Stimulated activated naive B cell treated with anti-CD40 and anti-IgM and Interleukin-4, amounts not matched to agents 10 μg/mL and 1 μg/mL and 100 μg/mL, for 72 hours (primary cell): ENCODE results near the gene WASF2.
A peak's percentile ranks its signal among the peaks of the same experiment; 100 is the strongest.

Source experiments
- ATAC-seq, 2 donors: fragments of 150-1000 bp; cut with Tn5 transposase; replicated peaks; 2 replicates each; pipeline ENCODE4 v1.10.0; 2021; ENCODE audit warnings: moderate library complexity in 1 of 2
- DNase-seq: peaks from one replicate; pipeline ENCODE4 v3.0.0; 2021
- H3K27ac Mint-ChIP-seq: one replicate; pipeline ENCODE4 v1.8.0; 2022; ENCODE audit warnings: mild to moderate bottlenecking, mixed read lengths
- H3K27me3 Mint-ChIP-seq, 2 donors: one replicate each; pipeline ENCODE4 v1.8.0; 2022; ENCODE audit warnings: mixed read lengths in 2 of 2
- H3K36me3 Mint-ChIP-seq, 2 donors: one replicate each; pipeline ENCODE4 v1.8.0; 2022; ENCODE audit warnings: mixed read lengths in 2 of 2, mild to moderate bottlenecking in 1 of 2
- H3K4me1 Mint-ChIP-seq, 2 donors: one replicate each; pipeline ENCODE4 v1.8.0; 2022; ENCODE audit warnings: mixed read lengths in 2 of 2, mild to moderate bottlenecking in 1 of 2
- H3K4me3 Mint-ChIP-seq, 2 donors: one replicate each; pipeline ENCODE4 v1.8.0; 2022; ENCODE audit warnings: mild to moderate bottlenecking in 2 of 2, mixed read lengths in 2 of 2, moderate library complexity in 1 of 2
- H3K9me3 Mint-ChIP-seq, 2 donors: one replicate each; pipeline ENCODE4 v1.8.0; 2022; ENCODE audit warnings: mixed read lengths in 2 of 2, mild to moderate bottlenecking in 1 of 2

WASF2 gene

DNA sequence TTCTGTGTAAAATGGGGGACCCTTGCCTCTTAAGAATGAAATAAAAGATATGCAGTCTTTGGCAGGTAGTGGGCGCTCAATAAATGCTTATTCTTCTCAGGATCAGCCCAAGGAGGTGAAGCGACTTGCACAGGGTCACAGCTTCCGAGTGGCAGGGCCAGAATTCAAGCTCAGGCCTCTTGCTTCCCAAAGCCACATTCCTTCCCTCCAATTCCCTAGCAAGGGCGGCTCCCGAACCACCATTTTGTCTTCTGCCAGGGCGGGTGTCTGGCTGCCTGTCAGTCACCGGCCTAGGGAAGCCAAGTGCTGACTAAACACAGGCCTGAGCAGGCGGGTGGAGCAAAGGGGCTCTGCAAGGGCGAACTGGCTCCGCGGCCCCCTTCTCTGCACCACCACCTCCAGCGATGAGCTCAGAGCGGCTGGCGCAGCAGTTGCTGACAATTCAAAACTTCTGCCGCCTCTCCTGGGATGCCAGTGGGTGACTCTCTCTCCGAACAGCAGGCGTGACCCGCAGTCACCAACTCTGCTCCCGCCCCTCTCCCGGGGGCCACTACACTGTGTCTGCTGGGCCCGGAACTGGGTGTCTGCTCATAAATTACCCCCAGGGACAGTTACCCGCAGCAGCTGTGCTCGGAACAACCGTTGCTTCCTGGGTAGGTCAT is 86.8 kb downstream of the WASF2 start:
- peak overlapping the region; percentile 55 to 70 for H3K4me3 Mint-ChIP-seq
- peaks cover 13 to 20% of the 10 kb centered on the region in 2 donors for H3K36me3 Mint-ChIP-seq
- H3K27me3 Mint-ChIP-seq: no peaks in the 10 kb centered on the region
- no peaks in the 10 kb centered on the region for H3K9me3 Mint-ChIP-seq
- H3K4me1 Mint-ChIP-seq: peaks cover 45 to 64% of the 10 kb centered on the region in 2 donors
- ATAC-seq: peak; percentile 73 to 84
- peak; percentile 53 for DNase-seq
- H3K27ac Mint-ChIP-seq: peak overlapping the region; percentile 92

DNA sequence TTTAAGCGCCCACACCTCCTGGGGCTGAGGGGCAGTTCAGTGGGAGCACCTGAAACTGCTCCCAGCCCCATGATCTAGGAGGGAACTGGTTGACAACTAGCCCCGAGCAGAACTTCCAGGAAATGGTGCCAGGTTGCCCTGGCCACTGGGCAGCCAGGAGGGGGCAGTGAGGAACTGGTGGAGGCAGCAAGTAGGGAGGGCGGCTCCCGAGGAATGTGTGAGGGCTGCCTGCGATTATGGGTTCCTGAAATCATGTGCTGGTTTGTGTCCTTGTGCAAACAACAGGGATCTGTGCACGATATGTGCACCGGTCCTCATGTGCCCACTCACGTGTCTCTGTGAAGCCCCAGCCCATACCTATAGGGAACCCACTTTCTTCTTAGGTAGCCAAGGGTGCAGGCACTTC is 87.6 kb downstream of the WASF2 start:
- no peaks in the 10 kb centered on the region for H3K27me3 Mint-ChIP-seq
- H3K27ac Mint-ChIP-seq: peak overlapping the region; percentile 92
- no peaks in the 10 kb centered on the region for H3K9me3 Mint-ChIP-seq
- no peak overlapping the region for H3K4me3 Mint-ChIP-seq
- DNase-seq (no peak), ATAC-seq (peak in 1 of 2 donors; percentile 8)
- H3K36me3 Mint-ChIP-seq: peaks cover 6 to 13% of the 10 kb centered on the region in 2 donors
- peaks cover 39 to 55% of the 10 kb centered on the region in 2 donors for H3K4me1 Mint-ChIP-seq

DNA sequence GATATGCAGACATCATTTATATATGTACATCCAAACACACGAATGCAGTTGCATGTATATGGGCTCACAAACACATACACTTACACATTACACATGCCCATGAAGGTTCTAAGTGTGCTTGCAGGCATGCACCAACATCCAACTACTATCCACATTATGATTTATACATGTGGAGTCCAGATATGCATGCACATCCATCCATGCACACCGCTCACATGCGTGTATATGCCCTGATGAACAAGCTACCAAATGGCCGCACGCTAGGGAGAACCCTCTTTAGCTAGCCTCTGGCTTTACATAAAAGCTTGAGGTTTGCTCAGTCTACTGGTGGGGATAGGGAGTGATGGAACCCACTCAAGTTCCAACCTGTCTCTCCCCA is 89.0 kb downstream of the WASF2 start:
- Mint-ChIP-seq H3K36me3 (peaks cover 0 to 3% of the 10 kb centered on the region in 2 donors), H3K27me3 (no peaks in the 10 kb centered on the region), H3K4me1 (peaks cover 27 to 41% of the 10 kb centered on the region in 2 donors), H3K27ac (no peak overlapping the region), H3K4me3 (no peak overlapping the region), H3K9me3 (no peaks in the 10 kb centered on the region)
- no peak for DNase-seq
- no peak for ATAC-seq

DNA sequence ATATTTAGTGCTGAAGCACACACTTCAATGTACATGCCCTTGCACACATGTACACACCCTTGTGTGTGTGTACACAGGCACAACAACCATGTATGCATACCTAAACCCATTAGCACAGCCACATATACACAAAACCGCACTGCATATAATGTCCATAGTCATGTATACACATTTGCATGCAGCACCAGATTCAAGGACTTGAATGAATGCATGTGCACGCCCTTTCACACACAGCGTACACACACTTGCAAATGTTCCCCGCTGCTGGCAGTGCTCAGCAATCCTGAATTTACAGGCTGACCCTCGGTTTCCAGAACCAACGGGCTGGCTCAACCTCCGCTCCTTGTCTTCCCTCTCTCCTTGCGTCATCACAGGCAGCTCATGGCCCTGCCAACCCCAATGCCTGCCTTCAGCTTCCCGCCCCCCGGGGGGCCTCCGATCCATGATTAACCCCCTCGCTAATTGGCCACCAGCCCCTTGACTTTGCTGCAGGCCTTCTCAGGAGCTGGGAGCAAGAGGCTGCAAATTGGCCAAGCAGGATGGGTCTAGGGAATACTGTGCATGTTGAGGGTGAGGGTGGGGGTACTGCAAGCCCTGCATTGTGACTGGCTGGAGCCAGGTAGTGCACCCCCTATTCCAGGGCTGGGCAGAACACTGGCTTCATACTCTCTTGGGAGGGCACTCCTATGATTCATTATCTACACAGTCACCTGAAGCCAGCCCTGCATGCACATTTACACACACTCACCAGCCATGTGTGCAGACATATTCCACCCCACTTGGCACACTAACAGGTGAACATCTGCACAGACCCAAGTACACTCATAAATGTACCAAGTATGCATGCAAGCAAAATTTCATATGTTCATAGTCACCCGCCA is 89.6 kb downstream of the WASF2 start:
- ATAC-seq (no peak), DNase-seq (no peak)
- H3K9me3 Mint-ChIP-seq: no peaks in the 10 kb centered on the region
- H3K27ac Mint-ChIP-seq: peak overlapping the region; percentile 86
- peaks cover 27 to 44% of the 10 kb centered on the region in 2 donors for H3K4me1 Mint-ChIP-seq
- peaks cover 0 to 3% of the 10 kb centered on the region in 2 donors for H3K36me3 Mint-ChIP-seq
- H3K4me3 Mint-ChIP-seq: no peak overlapping the region
- no peaks in the 10 kb centered on the region for H3K27me3 Mint-ChIP-seq

DNA sequence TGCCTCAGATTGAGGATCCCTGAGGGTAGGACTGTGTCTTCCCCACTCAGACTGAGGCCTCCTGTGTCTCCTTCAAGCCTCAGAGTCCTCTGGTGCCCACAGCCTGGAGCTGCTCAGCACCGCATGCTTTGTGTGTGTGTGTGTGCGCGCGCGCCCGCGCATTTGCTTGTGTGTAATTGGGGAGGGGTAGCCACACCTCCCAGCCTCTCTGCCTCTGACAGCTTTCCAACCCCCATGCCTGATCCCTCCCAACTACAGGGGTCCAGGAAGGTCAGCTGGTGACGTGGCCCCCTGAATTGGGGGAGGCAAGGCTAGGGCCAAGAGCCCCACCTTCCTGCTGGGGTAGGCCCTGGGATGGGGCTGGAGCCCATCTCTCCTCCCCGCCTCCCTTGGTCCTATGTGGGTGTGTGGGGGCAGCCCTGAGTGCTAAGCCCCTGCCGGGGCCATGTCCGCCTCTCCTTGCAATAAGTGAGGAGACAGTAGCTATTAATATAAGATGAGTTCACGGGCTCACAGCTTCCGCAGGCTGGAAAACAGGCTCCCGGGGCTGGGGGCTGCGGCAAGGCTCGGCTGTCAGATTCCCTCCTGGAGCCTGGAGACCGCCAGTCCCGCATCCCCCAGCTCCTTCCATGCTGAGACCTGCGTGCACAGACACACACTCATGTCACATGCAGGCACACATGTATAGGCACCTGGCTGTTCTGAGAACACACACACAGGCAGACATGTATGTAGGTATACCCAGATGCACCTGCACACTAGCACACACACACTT is 90.5 kb downstream of the WASF2 start:
- Mint-ChIP-seq H3K27ac (peak overlapping the region; percentile 82), H3K4me3 (no peak overlapping the region), H3K4me1 (peaks cover 31 to 47% of the 10 kb centered on the region in 2 donors), H3K36me3 (peaks cover 0 to 3% of the 10 kb centered on the region in 2 donors), H3K27me3 (no peaks in the 10 kb centered on the region), H3K9me3 (no peaks in the 10 kb centered on the region)
- ATAC-seq (no peak), DNase-seq (no peak)

DNA sequence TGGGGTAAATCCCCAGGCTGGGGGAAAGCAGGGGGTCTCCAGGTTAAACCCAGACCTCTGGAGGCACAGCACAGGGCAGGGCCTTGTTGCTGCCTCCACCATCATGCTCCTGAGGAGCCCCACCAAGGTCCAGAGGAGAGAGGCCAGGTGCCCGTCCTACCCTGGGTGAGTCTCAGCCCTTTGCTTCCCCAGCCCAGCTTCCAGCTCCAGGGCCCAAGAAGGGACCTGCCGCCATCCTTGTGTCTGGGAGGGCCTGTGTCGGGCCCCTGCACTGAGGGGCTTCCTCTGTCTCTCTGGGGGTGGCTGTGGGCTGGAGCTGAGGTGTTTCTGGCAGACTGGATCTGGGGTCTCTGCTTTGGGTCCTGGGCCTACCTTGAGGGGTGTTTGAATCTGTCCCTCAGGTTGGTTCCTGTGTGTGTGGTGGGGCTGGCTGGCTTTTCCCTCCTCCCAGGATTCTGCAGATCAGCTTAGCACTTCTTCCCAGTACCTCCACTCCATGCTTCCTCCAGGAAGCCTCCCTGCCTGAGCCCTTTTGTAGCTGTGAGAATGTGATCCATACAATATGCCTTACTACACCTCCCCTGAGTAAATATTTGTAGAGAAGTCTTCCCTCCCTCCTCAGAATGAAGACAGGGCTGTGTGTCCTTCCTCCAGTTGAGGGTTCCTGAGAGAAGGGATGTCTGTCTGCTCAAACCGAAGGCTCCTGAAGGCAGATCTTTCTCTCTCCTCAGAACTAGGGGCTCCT is 91.4 kb downstream of the WASF2 start:
- Mint-ChIP-seq H3K36me3 (no peaks in the 10 kb centered on the region), H3K9me3 (no peaks in the 10 kb centered on the region)
- ATAC-seq: no peak

DNA sequence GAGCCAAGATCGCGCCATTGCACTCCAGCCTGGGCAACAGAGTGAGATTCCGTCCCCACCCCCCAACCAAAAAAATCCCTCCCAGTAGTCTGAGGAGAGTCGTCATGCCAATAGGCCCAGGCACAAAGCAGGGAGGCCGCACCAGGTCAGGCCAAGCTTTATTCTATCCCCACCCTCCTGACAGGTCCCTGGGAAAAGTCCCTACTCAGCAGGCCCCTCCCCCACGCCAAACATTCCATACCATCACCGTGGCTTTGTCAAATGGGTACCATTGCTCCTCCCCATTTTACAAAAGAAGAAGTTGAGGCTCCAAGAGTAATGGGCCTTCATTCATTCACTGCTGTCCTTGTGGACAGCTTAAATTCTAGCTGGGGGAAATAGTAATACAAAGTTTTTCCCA is 92.2 kb downstream of the WASF2 start:
- DNase-seq (no peak), ATAC-seq (no peak)
- Mint-ChIP-seq H3K27me3 (no peaks in the 10 kb centered on the region), H3K36me3 (no peaks in the 10 kb centered on the region), H3K9me3 (no peaks in the 10 kb centered on the region), H3K4me3 (no peak overlapping the region), H3K4me1 (peaks cover 19 to 37% of the 10 kb centered on the region in 2 donors), H3K27ac (peak overlapping the region; percentile 31)

More for the DNA sequence above, 91.4 kb downstream of the WASF2 start:
- Mint-ChIP-seq H3K27ac (peak overlapping the region; percentile 73), H3K27me3 (no peaks in the 10 kb centered on the region), H3K4me3 (no peak overlapping the region), H3K4me1 (peaks cover 24 to 39% of the 10 kb centered on the region in 2 donors)
- no peak for DNase-seq

DNA sequence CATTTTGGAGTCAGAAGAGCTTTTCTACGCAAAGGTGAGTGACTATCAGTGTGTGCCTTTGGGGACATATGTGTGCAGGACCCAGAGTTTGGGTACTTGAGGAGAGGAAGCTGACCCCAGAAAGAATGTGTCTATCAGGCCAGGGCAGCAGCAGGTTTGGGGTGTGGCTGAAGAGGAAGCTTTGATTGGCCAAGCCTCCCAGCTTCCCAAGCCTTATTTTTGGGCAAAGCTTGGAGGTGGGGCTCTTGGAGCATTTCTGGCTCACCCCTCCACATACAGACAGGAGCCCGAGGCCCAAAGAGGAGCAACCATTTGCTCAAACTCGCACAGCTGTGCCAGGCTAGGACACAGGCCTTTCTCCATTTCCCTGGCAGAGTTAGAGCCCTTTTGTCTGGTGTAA is 92.9 kb downstream of the WASF2 start:
- peak overlapping the region; percentile 31 for H3K27ac Mint-ChIP-seq
- peak overlapping the region in 1 of 2 donors; percentile 25 for H3K4me3 Mint-ChIP-seq
- H3K9me3 Mint-ChIP-seq: no peaks in the 10 kb centered on the region
- ATAC-seq (no peak), DNase-seq (no peak)
- H3K27me3 Mint-ChIP-seq: no peaks in the 10 kb centered on the region
- no peaks in the 10 kb centered on the region for H3K36me3 Mint-ChIP-seq
- peaks cover 20 to 37% of the 10 kb centered on the region in 2 donors for H3K4me1 Mint-ChIP-seq

DNA sequence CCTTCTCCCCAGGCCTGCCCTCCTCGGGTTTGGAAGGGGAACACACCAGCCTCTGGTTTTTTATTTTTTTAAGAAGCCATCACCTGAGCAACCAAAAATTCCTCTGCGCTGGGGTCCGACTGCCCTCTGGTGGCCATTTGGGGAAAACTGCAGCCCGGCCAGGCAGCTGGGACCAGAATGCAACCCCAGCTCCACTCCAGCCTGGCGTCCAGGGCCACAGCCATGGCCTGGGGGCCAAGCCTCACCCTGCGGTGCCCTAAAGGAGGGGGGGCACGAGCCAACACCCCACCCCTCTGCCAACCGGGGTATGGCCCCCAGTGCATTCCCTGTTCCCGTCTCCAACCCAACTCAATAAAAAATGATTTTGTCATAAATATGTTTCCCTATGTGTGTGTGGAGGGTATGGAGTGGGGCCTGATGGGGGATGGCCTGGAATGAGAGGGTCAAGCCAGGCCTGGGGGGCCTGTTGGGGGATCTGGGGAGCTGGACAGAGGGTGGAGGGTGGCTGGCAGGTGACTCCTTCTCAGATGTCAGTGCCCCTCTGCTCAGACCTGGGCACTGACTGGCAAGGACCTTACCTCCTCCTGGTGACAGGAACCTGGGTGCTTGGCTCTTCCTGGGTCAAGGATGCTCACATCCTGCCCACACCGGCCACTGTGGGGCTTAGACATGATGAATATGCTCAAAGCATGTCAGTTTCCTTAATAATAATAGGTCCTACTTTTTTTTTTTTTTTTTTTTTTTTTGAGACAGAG is 94.3 kb downstream of the WASF2 start:
- Mint-ChIP-seq H3K9me3 (no peaks in the 10 kb centered on the region), H3K4me1 (peaks cover 23 to 38% of the 10 kb centered on the region in 2 donors), H3K27me3 (no peaks in the 10 kb centered on the region), H3K27ac (no peak overlapping the region), H3K4me3 (no peak overlapping the region), H3K36me3 (no peaks in the 10 kb centered on the region)
- ATAC-seq: peak; percentile 45 to 53
- peak; percentile 73 for DNase-seq

DNA sequence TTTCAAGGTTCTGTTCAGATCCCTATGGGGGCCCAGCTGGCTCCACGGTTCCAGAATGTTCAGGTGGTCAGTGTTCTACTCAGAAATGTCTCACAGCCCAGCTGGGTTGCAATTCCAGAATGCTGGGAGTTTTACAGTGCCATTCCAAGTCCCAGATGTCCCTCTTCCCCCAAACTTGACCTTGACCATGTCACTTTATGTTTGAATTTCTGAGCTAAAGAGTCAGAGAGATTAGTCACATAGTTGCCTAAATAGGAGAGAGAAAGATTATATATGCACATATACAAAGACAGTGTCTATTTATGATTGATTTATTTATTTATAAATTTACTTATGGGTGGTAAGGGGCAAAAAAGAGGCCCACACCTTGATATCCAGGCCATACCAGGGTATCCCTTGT is 95.0 kb downstream of the WASF2 start:
- ATAC-seq: no peak
- H3K4me1 Mint-ChIP-seq: peaks cover 19 to 38% of the 10 kb centered on the region in 2 donors
- H3K27ac Mint-ChIP-seq: no peak overlapping the region
- H3K9me3 Mint-ChIP-seq: no peaks in the 10 kb centered on the region
- no peak for DNase-seq
- no peaks in the 10 kb centered on the region for H3K27me3 Mint-ChIP-seq
- no peak overlapping the region for H3K4me3 Mint-ChIP-seq
- H3K36me3 Mint-ChIP-seq: no peaks in the 10 kb centered on the region

DNA sequence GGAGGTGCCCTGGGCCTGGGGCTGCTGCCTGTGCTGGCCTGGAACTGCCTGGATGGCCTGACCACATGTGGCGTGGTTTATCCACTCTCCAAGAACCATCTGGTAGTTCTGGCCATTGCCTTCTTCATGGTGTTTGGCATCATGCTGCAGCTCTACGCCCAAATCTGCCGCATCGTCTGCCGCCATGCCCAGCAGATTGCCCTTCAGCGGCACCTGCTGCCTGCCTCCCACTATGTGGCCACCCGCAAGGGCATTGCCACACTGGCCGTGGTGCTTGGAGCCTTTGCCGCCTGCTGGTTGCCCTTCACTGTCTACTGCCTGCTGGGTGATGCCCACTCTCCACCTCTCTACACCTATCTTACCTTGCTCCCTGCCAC is 95.7 kb downstream of the WASF2 start:
- no peak for DNase-seq
- H3K4me1 Mint-ChIP-seq: peaks cover 19 to 38% of the 10 kb centered on the region in 2 donors
- H3K9me3 Mint-ChIP-seq: no peaks in the 10 kb centered on the region
- H3K36me3 Mint-ChIP-seq: no peaks in the 10 kb centered on the region
- H3K27me3 Mint-ChIP-seq: no peaks in the 10 kb centered on the region
- no peak for ATAC-seq
- H3K4me3 Mint-ChIP-seq: no peak overlapping the region
- no peak overlapping the region for H3K27ac Mint-ChIP-seq

DNA sequence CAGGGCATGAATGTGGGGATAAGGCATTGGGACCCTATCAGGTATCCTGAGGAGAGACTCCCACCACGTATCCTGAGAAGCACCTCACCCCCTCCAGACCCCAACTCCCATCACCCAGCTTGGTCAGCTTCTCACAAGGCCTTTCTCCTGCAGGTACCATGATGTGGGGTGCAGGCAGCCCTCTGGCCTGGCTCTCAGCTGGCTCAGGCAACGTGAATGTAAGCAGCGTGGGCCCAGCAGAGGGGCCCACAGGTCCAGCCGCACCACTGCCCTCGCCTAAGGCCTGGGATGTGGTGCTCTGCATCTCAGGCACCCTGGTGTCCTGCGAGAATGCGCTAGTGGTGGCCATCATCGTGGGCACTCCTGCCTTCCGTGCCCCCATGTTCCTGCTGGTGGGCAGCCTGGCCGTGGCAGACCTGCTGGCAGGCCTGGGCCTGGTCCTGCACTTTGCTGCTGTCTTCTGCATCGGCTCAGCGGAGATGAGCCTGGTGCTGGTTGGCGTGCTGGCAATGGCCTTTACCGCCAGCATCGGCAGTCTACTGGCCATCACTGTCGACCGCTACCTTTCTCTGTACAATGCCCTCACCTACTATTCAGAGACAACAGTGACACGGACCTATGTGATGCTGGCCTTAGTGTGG is 96.2 kb downstream of the WASF2 start:
- Mint-ChIP-seq H3K4me3 (peak overlapping the region; percentile 87 to 93), H3K9me3 (no peaks in the 10 kb centered on the region), H3K27ac (no peak overlapping the region), H3K4me1 (peaks cover 19 to 36% of the 10 kb centered on the region in 2 donors), H3K27me3 (no peaks in the 10 kb centered on the region), H3K36me3 (no peaks in the 10 kb centered on the region)
- DNase-seq: no peak
- ATAC-seq: no peak
